H1 (cell line): ENCODE measurements around the gene ING4. TPM values are rescaled to one million over a fixed set of nuclear protein-coding genes. Genes with fewer than 3 reads are reported as not detected.
A peak's percentile ranks its signal among the peaks of the same experiment; 100 is the strongest.

Experiments
- CTCF ChIA-PET: fragments of 300-600 bp; sonication (Branson Sonifier 250); formaldehyde crosslinking; loops from one replicate; lab custom pipeline; 2021; ENCODE audit not compliant: partially characterized antibody; lab: Charles Lee
- POLR2A ChIA-PET: fragments of 300-600 bp; sonication (Branson Sonifier 250); formaldehyde crosslinking; loops from one replicate; lab custom pipeline; 2021; ENCODE audit warnings: inconsistent platforms; ENCODE audit not compliant: partially characterized antibody; lab: Charles Lee
- DNase-seq, 2 experiments: peaks; one replicate each; pipeline versions ENCODE4 v3.0.0 to v3.0.0-alpha.2; 2010 to 2022; ENCODE audit warnings: low spot score in 2 of 2, low read depth in 1 of 2, mixed read lengths in 1 of 2
- FAIRE-seq: peaks from 2 replicates; lab custom pipeline; 2011; peaks lifted over from hg19 to GRCh38; lab: Jason Lieb, UNC
- H2AFZ ChIP-seq: 2 replicates; pipeline ENCODE4 v1.8.1; 2012; ENCODE audit warnings: low read length, inconsistent platforms
- H2AK5ac ChIP-seq: 2 replicates; pipeline ENCODE4 v1.6.1; 2013; ENCODE audit warnings: low read depth, low read length
- H2BK120ac ChIP-seq: replicated peaks from 2 replicates; pipeline ENCODE3; 2013; ENCODE audit warnings: low read depth, low read length, inconsistent platforms
- H2BK12ac ChIP-seq: 2 replicates; pipeline ENCODE4 v1.6.1; 2013; ENCODE audit warnings: low read depth, low read length
- H2BK15ac ChIP-seq: 2 replicates; pipeline ENCODE4 v1.6.1; 2013; ENCODE audit warnings: low read length
- H2BK20ac ChIP-seq: 2 replicates; pipeline ENCODE4 v1.6.1; 2013; ENCODE audit warnings: low read length
- H2BK5ac ChIP-seq: 2 replicates; pipeline ENCODE4 v1.6.1; 2013; ENCODE audit warnings: low read depth, low read length
- H3K14ac ChIP-seq: 2 replicates; pipeline ENCODE4 v1.6.1; 2013; ENCODE audit warnings: inconsistent platforms; ENCODE audit not compliant: insufficient read length
- H3K18ac ChIP-seq: 2 replicates; pipeline ENCODE4 v1.6.1; 2013; ENCODE audit warnings: low read length; ENCODE audit errors: extremely low read depth
- H3K23ac ChIP-seq: 2 replicates; pipeline ENCODE4 v1.6.1; 2013; ENCODE audit warnings: inconsistent platforms; ENCODE audit not compliant: insufficient read length
- H3K23me2 ChIP-seq: 2 replicates; pipeline ENCODE4 v1.6.1; 2013; ENCODE audit warnings: low read depth, low read length
- H3K27ac ChIP-seq: 2 replicates; pipeline ENCODE4 v1.6.1; 2011; ENCODE audit warnings: low read depth, low read length, inconsistent platforms
- H3K27me3 ChIP-seq, 4 experiments: replicated peaks in 1 of 4; 1 replicate in 1 of 4; 2 replicates in 3 of 4; pipeline versions ENCODE4 v1.6.1 to v1.8.1; 2011 to 2013; ENCODE audit warnings: low read length in 3 of 4, mild to moderate bottlenecking in 3 of 4, inconsistent platforms in 2 of 4, mixed read lengths in 2 of 4, moderate library complexity in 1 of 4; ENCODE audit not compliant: control insufficient read depth in 3 of 4, insufficient read depth in 3 of 4; ENCODE audit errors: extremely low read depth in 1 of 4
- H3K36me3 ChIP-seq, 4 experiments: 2 replicates each; pipeline versions ENCODE4 v1.6.1 to v1.8.1; 2011 to 2013; ENCODE audit warnings: mild to moderate bottlenecking in 4 of 4, low read length in 3 of 4, moderate library complexity in 2 of 4, control low read depth in 1 of 4, inconsistent platforms in 1 of 4; ENCODE audit not compliant: insufficient read depth in 4 of 4, control insufficient read depth in 2 of 4
- H3K4ac ChIP-seq: replicated peaks from 2 replicates; pipeline ENCODE3; 2013; ENCODE audit warnings: low read length, low read depth, mixed read lengths, inconsistent platforms; ENCODE audit not compliant: insufficient read length
- H3K4me1 ChIP-seq, 4 experiments: replicated peaks in 1 of 4; 1 replicate in 1 of 4; 2 replicates in 3 of 4; pipeline versions ENCODE4 v1.6.1 to v1.8.1; 2011 to 2013; ENCODE audit warnings: low read length in 3 of 4, inconsistent platforms in 2 of 4, mixed read lengths in 1 of 4; ENCODE audit not compliant: insufficient read depth in 4 of 4, control insufficient read depth in 3 of 4
- H3K4me2 ChIP-seq, 2 experiments: 2 replicates each; pipeline versions ENCODE4 v1.6.1 to v1.8.1; 2011 to 2013; ENCODE audit warnings: low read depth in 2 of 2, low read length in 2 of 2, control low read depth in 1 of 2, inconsistent platforms in 1 of 2, mild to moderate bottlenecking in 1 of 2; ENCODE audit not compliant: insufficient read depth in 1 of 2
- H3K4me3 ChIP-seq, 4 experiments: fragments of 200-600, 300-600 bp in 1 of 4; sonication (generic), shearing (Covaris generic), sonication (Bioruptor Twin) in 1 of 4; 2 replicates each; pipeline versions ENCODE4 v1.5.1 to v1.8.1; 2011 to 2016; ENCODE audit warnings: low read length in 4 of 4, low read depth in 3 of 4, control low read depth in 2 of 4, inconsistent platforms in 2 of 4, mild to moderate bottlenecking in 2 of 4, mixed read lengths in 1 of 4, moderate library complexity in 1 of 4; ENCODE audit not compliant: insufficient read depth in 2 of 4; ENCODE audit errors: extremely low read depth in 1 of 4
- H3K56ac ChIP-seq: replicated peaks from 2 replicates; pipeline ENCODE3; 2013; ENCODE audit warnings: low read depth, mild to moderate bottlenecking, mixed read lengths, low read length, inconsistent platforms; ENCODE audit not compliant: insufficient read length
- H3K79me1 ChIP-seq: 2 replicates; pipeline ENCODE4 v1.6.1; 2013; ENCODE audit warnings: low read depth, low read length, control low read depth
- H3K79me2 ChIP-seq, 2 experiments: 2 replicates each; pipeline versions ENCODE4 v1.6.1 to v1.8.1; 2012 to 2013; ENCODE audit warnings: low read length in 2 of 2, mild to moderate bottlenecking in 2 of 2, inconsistent platforms in 1 of 2; ENCODE audit not compliant: insufficient read depth in 2 of 2, control insufficient read depth in 1 of 2
- H3K9ac ChIP-seq, 4 experiments: replicated peaks in 1 of 4; 1 replicate in 1 of 4; 2 replicates in 3 of 4; pipeline versions ENCODE4 v1.6.1 to v1.8.1; 2011 to 2013; ENCODE audit warnings: low read depth in 3 of 4, low read length in 3 of 4, control low read depth in 2 of 4, mild to moderate bottlenecking in 2 of 4, moderate library complexity in 2 of 4, inconsistent platforms in 1 of 4; ENCODE audit errors: extremely low read depth in 1 of 4
- H3K9me3 ChIP-seq, 2 experiments: 2 replicates each; pipeline versions ENCODE4 v1.6.1 to v1.8.1; 2012 to 2013; ENCODE audit warnings: mild to moderate bottlenecking in 2 of 2, moderate library complexity in 2 of 2, control low read depth in 1 of 2, inconsistent platforms in 1 of 2, low read depth in 1 of 2, low read length in 1 of 2, mixed read lengths in 1 of 2; ENCODE audit not compliant: insufficient read depth in 2 of 2
- H4K20me1 ChIP-seq, 2 experiments: replicated peaks in 1 of 2; 2 replicates each; pipeline versions ENCODE3 to v1.8.1; 2011 to 2013; ENCODE audit warnings: inconsistent platforms in 2 of 2, low read length in 2 of 2, mild to moderate bottlenecking in 1 of 2; ENCODE audit not compliant: insufficient read depth in 2 of 2, control insufficient read depth in 1 of 2
- H4K5ac ChIP-seq: 2 replicates; pipeline ENCODE4 v1.6.1; 2013; ENCODE audit warnings: low read length, low read depth, mixed read lengths, inconsistent platforms; ENCODE audit not compliant: insufficient read length
- H4K8ac ChIP-seq: 2 replicates; pipeline ENCODE4 v1.8.0; 2013; ENCODE audit warnings: mild to moderate bottlenecking, moderate library complexity, low read length, inconsistent platforms; ENCODE audit not compliant: insufficient read depth; ENCODE audit errors: extremely low read depth
- H4K91ac ChIP-seq: replicated peaks from 2 replicates; pipeline ENCODE3; 2013; ENCODE audit warnings: low read length, mixed read lengths, inconsistent platforms; ENCODE audit not compliant: insufficient read length
- ASH2L ChIP-seq: fragments of 200-600, 300-600 bp; sonication (generic); IDR thresholded peaks from one replicate; pipeline ENCODE4 v1.7.1; 2017; ENCODE audit warnings: low read length
- ATF2 ChIP-seq: IDR thresholded peaks from 2 replicates; pipeline ENCODE4 v1.6.1; 2012; ENCODE audit warnings: low read length, inconsistent platforms
- BACH1 ChIP-seq: IDR thresholded peaks from 2 replicates; pipeline ENCODE4 v1.6.1; 2012; ENCODE audit warnings: low read length, improper control_type of control experiment
- CTCF ChIP-seq, 3 experiments: IDR thresholded peaks; 1 replicate in 2 of 3; 2 replicates in 1 of 3; pipeline versions ENCODE4 v1.5.1 to v1.6.1; 2011; ENCODE audit warnings: low read length in 3 of 3, mild to moderate bottlenecking in 3 of 3, inconsistent platforms in 2 of 3, low read depth in 1 of 3, moderate library complexity in 1 of 3; ENCODE audit not compliant: insufficient read depth in 1 of 3; ENCODE audit errors: control extremely low read depth in 1 of 3
- TAF1 ChIP-seq: IDR thresholded peaks from 2 replicates; pipeline ENCODE4 v1.6.1; 2011; ENCODE audit warnings: mild to moderate bottlenecking, low read depth, low read length
- TBP ChIP-seq: IDR thresholded peaks from 2 replicates; pipeline ENCODE4 v1.6.1; 2011; ENCODE audit warnings: low read depth, low read length, improper control_type of control experiment
- WGBS, 2 experiments: shearing (Covaris generic) in 1 of 2; methylation state at CpG; one replicate each; pipeline versions ENCODE4 v1.1.6 to v1.1.7; 2013 to 2015; ENCODE audit warnings: low lambda C conversion rate in 2 of 2, mixed read lengths in 2 of 2, inconsistent platforms in 1 of 2, low coverage in 1 of 2, missing lambda C conversion rate in 1 of 2; ENCODE audit not compliant: insufficient replicate concordance in 2 of 2, insufficient coverage in 1 of 2, insufficient read length in 1 of 2; ENCODE audit errors: extremely low coverage in 1 of 2, missing lambda C conversion rate in 1 of 2; 5-methylcytosine and 5-hydroxymethylcytosine counted together
- polyA plus RNA-seq, 7 experiments: library from polyadenylated mRNA; depleted of rRNA in 3 of 7; stranded (reverse) in 5 of 7; unstranded in 2 of 7; fragments of >200 nt in 5 of 7; fragments of 200-250 nt in 2 of 7; gene quantifications; 1 replicate in 5 of 7; 2 replicates in 1 of 7; 4 replicates in 1 of 7; pipeline versions ENCODE4 v1.2.1 to v1.2.3, GENCODE V29; 2011 to 2013; ENCODE audit warnings: missing spikeins in 2 of 7, mixed read lengths in 2 of 7
- total RNA-seq: library from RNA; stranded (reverse); fragmentation: NEBNext Ultra II Directional; extraction: Animal tissue kit (Norgen Biotek cat#: 25700); gene quantifications from 2 replicates; pipeline ENCODE4 v1.2.1, GENCODE V29; 2021

ING4 gene
- total and polyA plus RNA-seq, 2 of the 8 experiments (the other 6 are each of a cell fraction or from before 2014, with no cell fraction given): 22.9 to 28.6 TPM

GRCh38 chr12:6613776-6614512, 49.0 kb downstream of the ING4 start:
- H3K4me2 ChIP-seq: peak overlapping the region; percentile 57 to 76
- peaks cover 0 to 3% (median 1%) of the 10 kb centered on the region in 4 experiments; a peak in 2 of 7 replicates for H3K27me3 ChIP-seq
- peak overlapping the region; percentile 26 for H4K91ac ChIP-seq
- 0 out of 2 replicates have a peak overlapping the region, but pooled peaks have one; percentile 46 for H2AFZ ChIP-seq
- no peak overlapping the region for H3K9ac ChIP-seq
- peak overlapping the region; percentile 98; the same call in 1 of the 2 replicates for H2BK12ac ChIP-seq
- peak overlapping the region; percentile 64 for H4K5ac ChIP-seq
- H4K20me1 ChIP-seq: no peaks in the 10 kb centered on the region
- H3K23me2 ChIP-seq: peaks cover 3% of the 10 kb centered on the region; the same call in 1 of the 2 replicates
- H3K56ac ChIP-seq: peak overlapping the region; percentile 72
- no peaks in the 10 kb centered on the region for H3K79me2 ChIP-seq
- no peaks in the 10 kb centered on the region for H3K9me3 ChIP-seq
- ChIA-PET POLR2A (interaction anchor here (0.6 to 4.4 kb wide), 25 partner anchors 9 to 330 kb away, joined by 3 to 24 read pairs (median 4); partner anchors contain the start of genes C12orf57, GAPDH, MLF2 and RNU7-1), CTCF (interaction anchor here (0.6 to 3.5 kb wide), 27 partner anchors 9 to 220 kb away, joined by 3 to 20 read pairs (median 4); partner anchors contain the start of genes ACRBP and LPAR5)
- H2BK120ac ChIP-seq: peak overlapping the region; percentile 35
- peak overlapping the region in 2 of 4 experiments; percentile 0 to 32; a peak in 1 of 8 replicates for H3K4me3 ChIP-seq
- H3K4me1 ChIP-seq: peaks cover 15 to 21% (median 17%) of the 10 kb centered on the region in 4 experiments
- H3K27ac ChIP-seq: peak overlapping the region; percentile 44; the same call in 1 of the 2 replicates
- H3K18ac ChIP-seq: peak overlapping the region; percentile 97
- WGBS, 2 experiments: 29% methylated on average over 5 of the region's 21 CpGs; no CpG with 5 or more reads in 1 of the 2 experiments
- no peaks in the 10 kb centered on the region for H3K36me3 ChIP-seq
- DNase-seq: peak; percentile 82 to 86
- H3K79me1 ChIP-seq: no peaks in the 10 kb centered on the region
- peak overlapping the region; percentile 77; the same call in 1 of the 2 replicates for H2BK20ac ChIP-seq
- H2AK5ac ChIP-seq: no peak overlapping the region
- no peak overlapping the region for H3K14ac ChIP-seq
- peak overlapping the region; percentile 73 for H3K4ac ChIP-seq
- peak overlapping the region; percentile 91 for H2BK5ac ChIP-seq
- no peak overlapping the region for H3K23ac ChIP-seq
- H2BK15ac ChIP-seq: peak overlapping the region; percentile 96; the same call in 1 of the 2 replicates
- no peak for FAIRE-seq
- H4K8ac ChIP-seq: peak overlapping the region; percentile 32; the same call in 1 of the 2 replicates
- peak; percentile 57 for TF ChIP-seq ASH2L
- peak; percentile 44; the same call in 1 of the 2 replicates for TF ChIP-seq BACH1
- peak; percentile 27 to 63 (median 34); a peak in 3 of 4 replicates for TF ChIP-seq CTCF (IDR thresholded peaks at IDR 0.05; ENCODE audit: control extremely low read depth in 1 of 3, insufficient read depth in 1 of 3, low read depth in 1 of 3, low read length in 3 of 3)
- TF ChIP-seq TAF1: 0 out of 2 replicates have a peak, but pooled peaks have one; percentile 50
- TF ChIP-seq TBP: peak; percentile 51; the same call in 1 of the 2 replicates
- TF ChIP-seq ATF2: no peak; the same call in 1 of the 2 replicates
